H9 (cell line): ENCODE data around the gene SMIM32. TPM values are rescaled to one million over a fixed set of nuclear protein-coding genes. Genes with fewer than 3 reads are reported as not detected.

Experiments
- DNase-seq: peaks from one replicate; pipeline ENCODE4 v3.0.0-alpha.2; 2017
- H2AFZ ChIP-seq: one replicate; pipeline ENCODE4 v1.6.1; 2013; ENCODE audit warnings: mild to moderate bottlenecking, low read length, control low read depth, moderate library complexity
- H2AK5ac ChIP-seq: 2 replicates; pipeline ENCODE4 v1.6.1; 2013; ENCODE audit warnings: low read length, control low read depth, mixed read lengths; ENCODE audit not compliant: insufficient read length
- H2BK120ac ChIP-seq: one replicate; pipeline ENCODE4 v1.6.1; 2013; ENCODE audit warnings: low read depth, mild to moderate bottlenecking, low read length, control low read depth, inconsistent platforms; ENCODE audit not compliant: poor library complexity, severe bottlenecking
- H2BK12ac ChIP-seq: 2 replicates; pipeline ENCODE4 v1.6.1; 2013; ENCODE audit warnings: low read length, control low read depth, mixed read lengths, low read depth; ENCODE audit not compliant: insufficient read length
- H2BK15ac ChIP-seq: 2 replicates; pipeline ENCODE4 v1.6.1; 2013; ENCODE audit warnings: low read depth, low read length, control low read depth
- H2BK20ac ChIP-seq: one replicate; pipeline ENCODE4 v1.6.1; 2013; ENCODE audit warnings: low read depth, mild to moderate bottlenecking, low read length, control low read depth, inconsistent platforms; ENCODE audit not compliant: poor library complexity, severe bottlenecking
- H2BK5ac ChIP-seq: 2 replicates; pipeline ENCODE4 v1.6.1; 2013; ENCODE audit warnings: low read length, control low read depth, mixed read lengths; ENCODE audit not compliant: insufficient read length
- H3K14ac ChIP-seq: 2 replicates; pipeline ENCODE4 v1.6.1; 2013; ENCODE audit warnings: low read length, control low read depth; ENCODE audit not compliant: insufficient read depth
- H3K18ac ChIP-seq: 2 replicates; pipeline ENCODE4 v1.6.1; 2013; ENCODE audit warnings: low read depth, mild to moderate bottlenecking, mixed read lengths, low read length, control low read depth; ENCODE audit not compliant: insufficient read length
- H3K23ac ChIP-seq: 2 replicates; pipeline ENCODE4 v1.6.1; 2013; ENCODE audit warnings: low read length, control low read depth, mixed read lengths, low read depth; ENCODE audit not compliant: insufficient read length
- H3K23me2 ChIP-seq: 2 replicates; pipeline ENCODE4 v1.6.1; 2013; ENCODE audit warnings: low read depth, mild to moderate bottlenecking, mixed read lengths, low read length, control low read depth; ENCODE audit not compliant: insufficient read length, poor library complexity, severe bottlenecking
- H3K27ac ChIP-seq: 2 replicates; pipeline ENCODE4 v1.5.1; 2013; ENCODE audit warnings: low read length, control low read depth, mixed read lengths, low read depth; ENCODE audit not compliant: insufficient read length
- H3K27me3 ChIP-seq: 2 replicates; pipeline ENCODE4 v1.6.1; 2013; ENCODE audit warnings: low read length, control low read depth, inconsistent platforms; ENCODE audit not compliant: insufficient read depth
- H3K4ac ChIP-seq: 2 replicates; pipeline ENCODE4 v1.6.1; 2013; ENCODE audit warnings: low read depth, mild to moderate bottlenecking, control low read depth, inconsistent platforms, low read length, moderate library complexity
- H3K4me1 ChIP-seq: 2 replicates; pipeline ENCODE4 v1.6.1; 2013; ENCODE audit warnings: low read length, control low read depth, inconsistent platforms; ENCODE audit not compliant: insufficient read depth
- H3K4me2 ChIP-seq: 2 replicates; pipeline ENCODE4 v1.6.1; 2013; ENCODE audit warnings: low read length, control low read depth, mixed read lengths; ENCODE audit not compliant: insufficient read length, insufficient read depth
- H3K56ac ChIP-seq: 2 replicates; pipeline ENCODE4 v1.6.1; 2013; ENCODE audit warnings: low read depth, mild to moderate bottlenecking, mixed read lengths, low read length, control low read depth; ENCODE audit not compliant: insufficient read length
- H3K79me1 ChIP-seq: 2 replicates; pipeline ENCODE4 v1.6.1; 2013; ENCODE audit warnings: low read depth, mild to moderate bottlenecking, moderate library complexity, low read length, control low read depth, inconsistent platforms; ENCODE audit not compliant: insufficient read depth, poor library complexity, severe bottlenecking
- H3K79me2 ChIP-seq: 2 replicates; pipeline ENCODE4 v1.6.1; 2013; ENCODE audit warnings: low read length, control low read depth, inconsistent platforms; ENCODE audit not compliant: insufficient read depth
- H3K9ac ChIP-seq: 2 replicates; pipeline ENCODE4 v1.6.1; 2013; ENCODE audit warnings: low read length, control low read depth, mixed read lengths; ENCODE audit not compliant: insufficient read length; ENCODE audit errors: extremely low read depth
- H3K9me3 ChIP-seq: one replicate; pipeline ENCODE4 v1.6.1; 2013; ENCODE audit warnings: low read depth, low read length, inconsistent platforms; ENCODE audit not compliant: control insufficient read depth
- H3T11ph ChIP-seq: one replicate; pipeline ENCODE4 v1.6.1; 2013; ENCODE audit warnings: mild to moderate bottlenecking, low read length, control low read depth, inconsistent platforms
- H4K20me1 ChIP-seq: one replicate; pipeline ENCODE4 v1.6.1; 2013; ENCODE audit not compliant: control insufficient read depth, insufficient read length, insufficient read depth
- H4K5ac ChIP-seq: 2 replicates; pipeline ENCODE4 v1.6.1; 2013; ENCODE audit warnings: low read depth, mild to moderate bottlenecking, mixed read lengths, low read length, control low read depth; ENCODE audit not compliant: insufficient read length
- H4K8ac ChIP-seq: replicated peaks from 2 replicates; pipeline ENCODE4 v1.6.1; 2013; ENCODE audit warnings: low read length, control low read depth, mixed read lengths, low read depth; ENCODE audit not compliant: insufficient read length
- H4K91ac ChIP-seq: 2 replicates; pipeline ENCODE4 v1.6.1; 2013; ENCODE audit warnings: low read depth, mild to moderate bottlenecking, moderate library complexity, mixed read lengths, low read length, control low read depth; ENCODE audit not compliant: insufficient read length
- H3K27ac Mint-ChIP-seq, 3 experiments: 2 replicates in 2 of 3; 3 replicates in 1 of 3; pipeline ENCODE4 v1.8.0; 2020 to 2021; ENCODE audit warnings: mixed read lengths in 3 of 3, mild to moderate bottlenecking in 1 of 3, moderate library complexity in 1 of 3
- H3K27me3 Mint-ChIP-seq: 2 replicates; pipeline ENCODE4 v1.8.0; 2021; ENCODE audit warnings: low read depth, mild to moderate bottlenecking, moderate library complexity, mixed read lengths
- H3K36me3 Mint-ChIP-seq, 3 experiments: 2 replicates in 2 of 3; 3 replicates in 1 of 3; pipeline ENCODE4 v1.8.0; 2020 to 2021; ENCODE audit warnings: low read depth in 3 of 3, mixed read lengths in 3 of 3; ENCODE audit not compliant: insufficient read depth in 1 of 3
- H3K4me1 Mint-ChIP-seq, 2 experiments: 2 replicates each; pipeline ENCODE4 v1.8.0; 2020; ENCODE audit warnings: mixed read lengths in 2 of 2
- H3K4me3 Mint-ChIP-seq, 2 experiments: 2 replicates in 1 of 2; 3 replicates in 1 of 2; pipeline ENCODE4 v1.8.0; 2020 to 2021; ENCODE audit warnings: mild to moderate bottlenecking in 2 of 2, mixed read lengths in 2 of 2, moderate library complexity in 1 of 2
- H3K9me3 Mint-ChIP-seq, 2 experiments: 2 replicates in 1 of 2; 3 replicates in 1 of 2; pipeline ENCODE4 v1.8.0; 2020; ENCODE audit warnings: mild to moderate bottlenecking in 2 of 2, mixed read lengths in 2 of 2, moderate library complexity in 1 of 2
- CTCF ChIP-seq: fragments of 200-600 bp; sonication (generic); conservative IDR thresholded peaks from 3 replicates; pipeline ENCODE4 v1.8.0; 2021; ENCODE audit warnings: antibody characterized with exemption, mild to moderate bottlenecking
- WGBS: extraction: QIAGEN DNeasy Blood & Tissue Kit; methylation state at CpG from one replicate; pipeline ENCODE4 v1.1.7; 2013; ENCODE audit warnings: missing lambda C conversion rate, low lambda C conversion rate, mixed read lengths; ENCODE audit not compliant: insufficient read length; ENCODE audit errors: extremely low coverage; 5-methylcytosine and 5-hydroxymethylcytosine counted together
- total RNA-seq: library from RNA; stranded (reverse); gene quantifications from 2 replicates; pipeline ENCODE4 v1.2.1, GENCODE V29; 2021

SMIM32 gene
- total RNA-seq, 1 experiment from 2014 or later = not detected

- no peak overlapping the region for H3K4ac ChIP-seq
- H3K79me2 ChIP-seq = no peaks in the 10 kb centered on the region
- Mint-ChIP-seq H3K4me1 (peaks cover 14 to 15% of the 10 kb centered on the region in 2 experiments), H3K9me3 (peaks cover 19 to 20% of the 10 kb centered on the region in 2 experiments), H3K27ac (no peak overlapping the region; a peak in 1 of 7 replicates), H3K27me3 (peaks cover 41% of the 10 kb centered on the region), H3K36me3 (peaks cover 2 to 12% (median 6%) of the 10 kb centered on the region in 3 experiments; a peak in 6 of 7 replicates), H3K4me3 (no peak overlapping the region)
- no CpG with 5 or more reads among the region's 4 CpGs for WGBS
- H2BK15ac ChIP-seq = no peak overlapping the region
- H3K23ac ChIP-seq = no peak overlapping the region
- H3K27me3 ChIP-seq = no peaks in the 10 kb centered on the region
- no peak overlapping the region for H3K18ac ChIP-seq
- no peak for DNase-seq
- H2AFZ ChIP-seq = no peak overlapping the region
- H2BK120ac ChIP-seq = no peak overlapping the region
- no peak for TF ChIP-seq CTCF
- H3T11ph ChIP-seq = no peak overlapping the region
- no peak overlapping the region for H4K91ac ChIP-seq
- H3K9me3 ChIP-seq = no peaks in the 10 kb centered on the region
- no peak overlapping the region for H2BK5ac ChIP-seq
- no peaks in the 10 kb centered on the region for H3K23me2 ChIP-seq
- no peak overlapping the region for H3K9ac ChIP-seq
- H4K5ac ChIP-seq = no peak overlapping the region
- H4K20me1 ChIP-seq = no peaks in the 10 kb centered on the region
- no peak overlapping the region for H4K8ac ChIP-seq
- H3K27ac ChIP-seq = no peak overlapping the region
- H3K4me2 ChIP-seq = no peak overlapping the region
- H2AK5ac ChIP-seq = no peak overlapping the region
- no peaks in the 10 kb centered on the region for H3K79me1 ChIP-seq
- H3K14ac ChIP-seq = no peak overlapping the region
- H2BK20ac ChIP-seq = no peak overlapping the region
- no peak overlapping the region for H2BK12ac ChIP-seq
- no peaks in the 10 kb centered on the region for H3K4me1 ChIP-seq
- H3K56ac ChIP-seq = no peak overlapping the region
These were observed 28.4 kb upstream of the SMIM32 start for GRCh38 chr5:136221340-136221739.
